HepG2 (cell line): ENCODE results near the gene SLC38A8. TPM values are rescaled to one million over a fixed set of nuclear protein-coding genes. Genes with fewer than 3 reads are reported as not detected.

Experiments used
- ATAC-seq: fragments of 200-7000 bp; cut with Tn5 transposase; 3 replicates; pipeline ENCODE4 v1.9.1; 2020; ENCODE audit warnings: mild to moderate bottlenecking, moderate library complexity
- BruUV-seq: library from RNA; stranded (reverse); fragments of 400-500 nt; replicated peaks from 2 replicates; lab custom pipeline; 2021; lab: Mats Ljungman, UMichigan
- CTCF ChIA-PET: fragments of 300-600 bp; formaldehyde crosslinking; extraction: SDS; loops from one replicate; lab custom pipeline; 2021; ENCODE audit warnings: low total read pairs, inconsistent platforms, low intra/inter-chr PET ratio; lab: Yijun Ruan, JAX
- POLR2A ChIA-PET: fragments of 350-600 bp; sonication (Branson Sonifier 250); formaldehyde crosslinking; loops from one replicate; lab custom pipeline; 2020; ENCODE audit warnings: antibody characterized with exemption, inconsistent platforms; lab: Yijun Ruan, JAX
- DNase-seq: peaks from one replicate; pipeline ENCODE4 v3.0.0-alpha.2; 2015; ENCODE audit warnings: low spot score
- FAIRE-seq: peaks from 3 replicates; lab custom pipeline; 2011; peaks lifted over from hg19 to GRCh38; lab: Jason Lieb, UNC
- H2AFZ ChIP-seq: one replicate; pipeline ENCODE4 v1.6.1; 2011; ENCODE audit warnings: low read length, inconsistent platforms
- H3K27ac ChIP-seq: fragments of 300-600 bp; 3 replicates; pipeline ENCODE4 v1.8.0; 2011; ENCODE audit warnings: mixed run types, mild to moderate bottlenecking, mixed read lengths, low read length, inconsistent platforms; ENCODE audit not compliant: insufficient read depth; ENCODE audit errors: extremely low read length
- H3K27me3 ChIP-seq, 2 experiments: fragments of 200-600 bp in 1 of 2; 2 replicates in 1 of 2; 3 replicates in 1 of 2; pipeline versions ENCODE4 v1.6.0 to v1.8.0; 2011; ENCODE audit warnings: low read length in 2 of 2, mild to moderate bottlenecking in 2 of 2, moderate library complexity in 2 of 2, inconsistent platforms in 1 of 2; ENCODE audit not compliant: insufficient read depth in 2 of 2, control insufficient read depth in 1 of 2
- H3K36me3 ChIP-seq, 2 experiments: fragments of 200-600 bp in 1 of 2; replicated peaks in 1 of 2; 2 replicates in 1 of 2; 3 replicates in 1 of 2; pipeline versions ENCODE4 v1.5.1 to v1.8.0; 2011; ENCODE audit warnings: low read length in 2 of 2, inconsistent platforms in 1 of 2; ENCODE audit not compliant: insufficient read depth in 2 of 2, control insufficient read depth in 1 of 2
- H3K4me1 ChIP-seq: 2 replicates; pipeline ENCODE4 v1.5.1; 2012; ENCODE audit warnings: low read length, inconsistent platforms; ENCODE audit not compliant: insufficient read depth
- H3K4me2 ChIP-seq: 2 replicates; pipeline ENCODE4 v1.6.0; 2011; ENCODE audit warnings: low read depth, low read length, inconsistent platforms
- H3K4me3 ChIP-seq, 3 experiments: fragments of 200-600 bp in 1 of 3; sonication (generic), shearing (Covaris generic) in 1 of 3; replicated peaks in 1 of 3; 2 replicates each; pipeline ENCODE4 v1.5.1; 2011 to 2016; ENCODE audit warnings: low read length in 3 of 3, inconsistent platforms in 2 of 3, low read depth in 2 of 3, mild to moderate bottlenecking in 2 of 3, control low read depth in 1 of 3, mixed read lengths in 1 of 3; ENCODE audit not compliant: insufficient read depth in 1 of 3
- H3K79me2 ChIP-seq: one replicate; pipeline ENCODE4 v1.6.1; 2011; ENCODE audit warnings: low read length, inconsistent platforms; ENCODE audit not compliant: insufficient read depth
- H3K9ac ChIP-seq: 2 replicates; pipeline ENCODE4 v1.6.0; 2011; ENCODE audit warnings: mild to moderate bottlenecking, low read depth, low read length, inconsistent platforms; ENCODE audit not compliant: insufficient read depth
- H3K9me3 ChIP-seq: 2 replicates; pipeline ENCODE4 v1.5.1; 2012; ENCODE audit warnings: mild to moderate bottlenecking, low read length
- H4K20me1 ChIP-seq: 2 replicates; pipeline ENCODE4 v1.6.0; 2011; ENCODE audit warnings: inconsistent platforms, mild to moderate bottlenecking, low read length, moderate library complexity; ENCODE audit not compliant: insufficient read depth
- ATAD3A ChIP-seq: sonication (generic); formaldehyde crosslinking; IDR thresholded peaks from 2 replicates; pipeline ENCODE4 v1.4.0; 2020; ENCODE audit warnings: missing genetic modification reagents
- CEBPG ChIP-seq: IDR thresholded peaks from 2 replicates; pipeline ENCODE4 v1.6.1; 2016
- CTCF ChIP-seq: sonication (generic); formaldehyde crosslinking; IDR thresholded peaks from 2 replicates; pipeline ENCODE4 v1.5.0; 2020; ENCODE audit warnings: mild to moderate bottlenecking, missing genetic modification reagents, moderate library complexity
- ELF1 ChIP-seq: sonication (generic); formaldehyde crosslinking; IDR thresholded peaks from 2 replicates; pipeline ENCODE4 v1.4.0; 2020; ENCODE audit warnings: missing genetic modification reagents
- KMT2A ChIP-seq: sonication (generic); formaldehyde crosslinking; IDR thresholded peaks from 2 replicates; pipeline ENCODE4 v1.4.0; 2020; ENCODE audit warnings: missing genetic modification reagents
- KMT2B ChIP-seq: IDR thresholded peaks from 2 replicates; pipeline ENCODE4 v1.6.1; 2016; ENCODE audit warnings: missing genetic modification reagents, missing compliant biosample characterization
- MED1 ChIP-seq: sonication (generic); formaldehyde crosslinking; IDR thresholded peaks from 2 replicates; pipeline ENCODE4 v1.4.0; 2020; ENCODE audit warnings: missing genetic modification reagents
- MED8 ChIP-seq: sonication (generic); formaldehyde crosslinking; IDR thresholded peaks from 2 replicates; pipeline ENCODE4 v1.8.1; 2023; ENCODE audit warnings: mild to moderate bottlenecking, missing genetic modification reagents; ENCODE audit not compliant: insufficient replicate concordance
- NKX3-1 ChIP-seq: sonication (generic); formaldehyde crosslinking; IDR thresholded peaks from 2 replicates; pipeline ENCODE4 v1.5.0; 2020; ENCODE audit warnings: missing genetic modification reagents
- NR0B2 ChIP-seq: sonication (generic); formaldehyde crosslinking; IDR thresholded peaks from 2 replicates; pipeline ENCODE4 v1.4.0; 2020; ENCODE audit warnings: mild to moderate bottlenecking, missing genetic modification reagents
- NR2C2 ChIP-seq: sonication (generic); formaldehyde crosslinking; IDR thresholded peaks from 2 replicates; pipeline ENCODE4 v1.4.0; 2020; ENCODE audit warnings: missing genetic modification reagents, mild to moderate bottlenecking, moderate library complexity, borderline replicate concordance
- RARG ChIP-seq: sonication (generic); formaldehyde crosslinking; IDR thresholded peaks from 2 replicates; pipeline ENCODE4 v1.4.0; 2020; ENCODE audit warnings: low read depth, mild to moderate bottlenecking, missing genetic modification reagents
- TAF15 ChIP-seq: fragments of 200-400 bp; formaldehyde crosslinking; IDR thresholded peaks from one replicate; pipeline ENCODE4 v1.6.1; 2018; ENCODE audit warnings: mild to moderate bottlenecking, low read depth, low read length; ENCODE audit not compliant: poor library complexity, severe bottlenecking
- TRIM24 ChIP-seq: sonication (generic); formaldehyde crosslinking; IDR thresholded peaks from 2 replicates; pipeline ENCODE4 v1.8.0; 2022; ENCODE audit warnings: mild to moderate bottlenecking, missing genetic modification reagents
- ZC3H13 ChIP-seq: sonication (generic); formaldehyde crosslinking; IDR thresholded peaks from 2 replicates; pipeline ENCODE4 v1.8.1; 2023; ENCODE audit warnings: mild to moderate bottlenecking, missing genetic modification reagents, moderate library complexity
- ZNF138 ChIP-seq: sonication (generic); formaldehyde crosslinking; IDR thresholded peaks from 2 replicates; pipeline ENCODE4 v1.5.0; 2020; ENCODE audit warnings: mild to moderate bottlenecking, low read depth, missing genetic modification reagents
- ZNF296 ChIP-seq: sonication (generic); formaldehyde crosslinking; conservative IDR thresholded peaks from 2 replicates; pipeline ENCODE4 v1.5.0; 2020; ENCODE audit warnings: mild to moderate bottlenecking, missing genetic modification reagents
- ZNF672 ChIP-seq: sonication (generic); formaldehyde crosslinking; IDR thresholded peaks from 2 replicates; pipeline ENCODE4 v1.8.1; 2022; ENCODE audit warnings: missing genetic modification reagents
- ZNF704 ChIP-seq: sonication (generic); formaldehyde crosslinking; IDR thresholded peaks from 2 replicates; pipeline ENCODE4 v1.8.1; 2023; ENCODE audit warnings: mild to moderate bottlenecking, inconsistent platforms, moderate library complexity, missing genetic modification reagents, borderline replicate concordance
- ZNF724P ChIP-seq: sonication (generic); formaldehyde crosslinking; IDR thresholded peaks from 2 replicates; pipeline ENCODE4 v1.8.0; 2022; ENCODE audit warnings: missing genetic modification reagents, borderline replicate concordance
- ZNF770 ChIP-seq: sonication (generic); formaldehyde crosslinking; IDR thresholded peaks from 2 replicates; pipeline ENCODE4 v1.5.0; 2020; ENCODE audit warnings: mild to moderate bottlenecking, missing genetic modification reagents
- WGBS: methylation state at CpG from one replicate; pipeline ENCODE4 v1.1.6; 2017; ENCODE audit warnings: low lambda C conversion rate; 5-methylcytosine and 5-hydroxymethylcytosine counted together
- in situ Hi-C: cut with HindIII; loops from 2 replicates; pipeline ENCODE4 v1.10.0; 2017; ENCODE audit warnings: low pct_unique_long_range_greater_than_20kb; ENCODE audit not compliant: extremely low pct_ligation_motif_present
- intact Hi-C: fragments of 100-400 bp; cut with micrococcal nuclease; formaldehyde crosslinking; loops from one replicate; pipeline ENCODE4 v1.10.0; 2022; ENCODE audit not compliant: unreplicated experiment
- polyA plus RNA-seq, 8 experiments: library from polyadenylated mRNA; depleted of rRNA in 3 of 8; stranded (reverse) in 7 of 8; unstranded in 1 of 8; fragments of >200 nt; fragmentation: Illumina TruSeq in 4 of 8; extraction: Trizol in 4 of 8; gene quantifications; 2 replicates each; pipeline versions ENCODE4 v1.2.1 to v1.2.3, GENCODE V29; 2011 to 2016; ENCODE audit warnings: low read depth in 4 of 8, missing spikeins in 1 of 8, mixed read lengths in 1 of 8; ENCODE audit not compliant: insufficient read depth in 1 of 8
- total RNA-seq, 5 experiments: library from RNA; depleted of rRNA; stranded (reverse); fragments of >200 nt; fragmentation: Illumina TruSeq; extraction: Trizol; gene quantifications; 2 replicates each; pipeline ENCODE4 v1.2.3, GENCODE V29; 2016; ENCODE audit warnings: low read depth in 1 of 5

Gene SLC38A8
- total and polyA plus RNA-seq, 2 of the 13 experiments (the other 11 are each of a cell fraction or from before 2014, with no cell fraction given) = 0.24 to 0.37 TPM

- TF ChIP-seq ZNF672 (CRISPR knock-in tag) (no peak), KMT2A (CRISPR knock-in tag) (no peak), CTCF (no peak), ELF1 (no peak), MED8 (CRISPR knock-in tag) (no peak)
Measured at GRCh38 chr16:84022644-84023043, 20.0 kb downstream of the SLC38A8 start (continued).

GRCh38 chr16:84021488-84021887 lies 21.1 kb downstream of the SLC38A8 start:
- H3K4me1 ChIP-seq = peaks cover 54% of the 10 kb centered on the region
- DNase-seq (no peak), ATAC-seq (no peak), FAIRE-seq (no peak)
- in situ Hi-C loops = no loop called here
- WGBS = 57% methylated on average over 5 of the region's 5 CpGs
- H3K79me2 ChIP-seq = no peaks in the 10 kb centered on the region
- peaks cover 23% of the 10 kb centered on the region for H3K9me3 ChIP-seq
- BruUV-seq = no TSS peak
- no peak overlapping the region for H3K4me2 ChIP-seq
- no peak overlapping the region for H2AFZ ChIP-seq
- ChIA-PET POLR2A (no interaction called here), CTCF (no interaction called here)
- no peak overlapping the region for H3K4me3 ChIP-seq
- H4K20me1 ChIP-seq = no peaks in the 10 kb centered on the region
- H3K36me3 ChIP-seq = no peaks in the 10 kb centered on the region
- H3K9ac ChIP-seq = no peak overlapping the region
- no peak overlapping the region for H3K27ac ChIP-seq
- intact Hi-C loops = no loop called here
- no peaks in the 10 kb centered on the region for H3K27me3 ChIP-seq
- TF ChIP-seq MED1 (CRISPR knock-in tag) (no peak), ZNF704 (no peak), ZC3H13 (CRISPR knock-in tag) (no peak), CEBPG (CRISPR knock-in tag) (no peak), NR0B2 (no peak), TAF15 (no peak), RARG (CRISPR knock-in tag) (no peak), ZNF296 (CRISPR knock-in tag) (no peak), ZNF138 (CRISPR knock-in tag) (no peak), NR2C2 (CRISPR knock-in tag) (no peak), KMT2B (CRISPR knock-in tag) (no peak), TRIM24 (CRISPR knock-in tag) (no peak), ATAD3A (CRISPR knock-in tag) (no peak), ZNF770 (CRISPR knock-in tag) (no peak), ZNF724P (no peak), NKX3-1 (CRISPR knock-in tag) (no peak)
